Measurements from ENCODE around the gene PTDSS2.

- TF ChIP-seq CTCF (IDR thresholded peaks at IDR 0.05) (no peak), POLR2AphosphoS5 (IDR thresholded peaks at IDR 0.05) (no peak), POLR2A (IDR thresholded peaks at IDR 0.05) (no peak)
These were observed 2.9 kb downstream of the PTDSS2 start for GRCh38 chr11:452916-453527.

All from stomach (tissue), 4 donors.